Erythroblast (primary cell): Measurements from ENCODE around the gene BTG2.

Experiments used
- GATA1 ChIP-seq: IDR thresholded peaks from 2 replicates; pipeline ENCODE4 v1.6.1; 2011; ENCODE audit warnings: low read depth, mild to moderate bottlenecking, control low read depth, low read length, moderate library complexity
- POLR2A ChIP-seq: IDR thresholded peaks from 2 replicates; pipeline ENCODE4 v1.6.1; 2011; ENCODE audit warnings: mild to moderate bottlenecking, low read length

DNA sequence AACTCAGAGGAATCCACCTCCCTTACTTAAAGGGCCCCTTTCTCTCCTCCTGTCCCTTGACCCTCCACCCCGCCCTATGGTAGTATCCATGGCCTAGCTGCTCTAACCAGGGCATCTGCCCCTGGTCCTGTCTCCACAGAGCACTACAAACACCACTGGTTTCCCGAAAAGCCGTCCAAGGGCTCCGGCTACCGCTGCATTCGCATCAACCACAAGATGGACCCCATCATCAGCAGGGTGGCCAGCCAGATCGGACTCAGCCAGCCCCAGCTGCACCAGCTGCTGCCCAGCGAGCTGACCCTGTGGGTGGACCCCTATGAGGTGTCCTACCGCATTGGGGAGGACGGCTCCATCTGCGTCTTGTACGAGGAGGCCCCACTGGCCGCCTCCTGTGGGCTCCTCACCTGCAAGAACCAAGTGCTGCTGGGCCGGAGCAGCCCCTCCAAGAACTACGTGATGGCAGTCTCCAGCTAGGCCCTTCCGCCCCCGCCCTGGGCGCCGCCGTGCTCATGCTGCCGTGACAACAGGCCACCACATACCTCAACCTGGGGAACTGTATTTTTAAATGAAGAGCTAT, 1.7 kb downstream of the BTG2 start:
- no peak for TF ChIP-seq POLR2A
- no peak for TF ChIP-seq GATA1
